GM10266 (cell line): Measurements from ENCODE around the gene GPATCH4.

ENCODE experiments used
- DNase-seq: peaks from one replicate; pipeline ENCODE4 v3.0.0; 2012; ENCODE audit errors: extremely low spot score
- TF ChIP-seq, protein P1 (sequence below): IDR thresholded peaks from 2 replicates; pipeline ENCODE4 v1.5.1; 2012; ENCODE audit warnings: mild to moderate bottlenecking, low read depth; ENCODE audit not compliant: control insufficient read depth, insufficient read depth; ENCODE audit errors: missing control alignments

GPATCH4 gene

DNA sequence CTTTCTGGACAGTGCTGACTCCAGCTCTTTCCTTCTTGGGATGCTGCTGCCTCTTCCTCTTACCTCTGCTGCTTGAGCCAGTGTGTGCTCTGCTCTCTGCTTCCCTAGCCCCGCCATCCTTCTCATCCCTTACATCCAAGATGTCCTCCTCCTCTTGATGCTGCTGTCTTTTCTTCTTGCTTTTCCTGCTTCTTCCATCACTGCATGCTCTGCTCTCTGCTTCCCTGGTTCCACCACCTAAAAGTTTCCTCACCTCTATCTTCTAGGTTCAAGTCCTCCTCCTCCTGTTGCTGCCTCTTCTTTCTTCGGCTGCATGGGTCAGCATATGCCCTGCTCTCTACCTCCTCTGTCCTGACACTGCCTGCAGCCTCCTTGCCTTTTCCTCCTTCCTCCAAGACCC, 6.3 kb downstream of the GPATCH4 start:
- TF ChIP-seq, protein P1, sequence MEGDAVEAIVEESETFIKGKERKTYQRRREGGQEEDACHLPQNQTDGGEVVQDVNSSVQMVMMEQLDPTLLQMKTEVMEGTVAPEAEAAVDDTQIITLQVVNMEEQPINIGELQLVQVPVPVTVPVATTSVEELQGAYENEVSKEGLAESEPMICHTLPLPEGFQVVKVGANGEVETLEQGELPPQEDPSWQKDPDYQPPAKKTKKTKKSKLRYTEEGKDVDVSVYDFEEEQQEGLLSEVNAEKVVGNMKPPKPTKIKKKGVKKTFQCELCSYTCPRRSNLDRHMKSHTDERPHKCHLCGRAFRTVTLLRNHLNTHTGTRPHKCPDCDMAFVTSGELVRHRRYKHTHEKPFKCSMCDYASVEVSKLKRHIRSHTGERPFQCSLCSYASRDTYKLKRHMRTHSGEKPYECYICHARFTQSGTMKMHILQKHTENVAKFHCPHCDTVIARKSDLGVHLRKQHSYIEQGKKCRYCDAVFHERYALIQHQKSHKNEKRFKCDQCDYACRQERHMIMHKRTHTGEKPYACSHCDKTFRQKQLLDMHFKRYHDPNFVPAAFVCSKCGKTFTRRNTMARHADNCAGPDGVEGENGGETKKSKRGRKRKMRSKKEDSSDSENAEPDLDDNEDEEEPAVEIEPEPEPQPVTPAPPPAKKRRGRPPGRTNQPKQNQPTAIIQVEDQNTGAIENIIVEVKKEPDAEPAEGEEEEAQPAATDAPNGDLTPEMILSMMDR: no peak
- DNase-seq: no peak

DNA sequence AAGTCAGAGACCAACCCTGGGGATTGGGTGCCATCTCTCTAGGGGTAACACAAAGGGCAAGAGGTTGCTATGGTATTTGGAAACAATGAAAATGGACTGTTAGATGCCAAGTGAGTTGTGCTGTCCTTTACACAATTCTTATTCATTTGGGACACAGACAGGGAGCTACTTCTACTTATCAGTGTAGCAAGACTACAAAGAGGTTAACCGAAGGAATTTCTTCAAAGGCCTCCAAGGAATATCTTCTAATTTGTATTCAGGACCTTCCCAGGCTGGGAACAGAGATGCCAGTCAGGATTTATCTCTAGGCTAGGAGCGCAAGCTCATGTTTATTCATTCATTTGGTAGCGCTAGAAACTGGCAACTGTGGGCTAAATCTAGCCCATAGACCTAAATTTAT, 7.1 kb downstream of the GPATCH4 start:
- TF ChIP-seq, protein P1: no peak
- no peak for DNase-seq

DNA sequence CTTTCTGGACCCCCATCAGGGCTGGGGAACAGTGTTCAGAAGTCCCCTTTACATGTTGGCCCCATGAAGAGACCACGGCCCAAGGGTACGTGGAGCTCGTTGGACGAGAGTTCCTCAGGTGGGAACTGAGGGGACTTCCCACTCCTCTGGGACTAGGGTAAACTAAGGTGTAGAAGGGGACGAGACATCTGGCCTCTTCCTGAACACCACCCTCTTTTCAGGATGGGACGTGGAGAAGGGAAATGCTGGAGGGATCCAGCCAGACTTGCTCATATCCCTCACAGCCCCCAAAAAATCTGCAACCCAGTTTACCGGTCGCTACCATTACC, 7.7 kb downstream of the GPATCH4 start:
- TF ChIP-seq, protein P1: no peak
- DNase-seq: no peak

GRCh38 chr1:156592910-156593660, 8.2 kb downstream of the GPATCH4 start:
- TF ChIP-seq, protein P1: no peak
- no peak for DNase-seq

DNA sequence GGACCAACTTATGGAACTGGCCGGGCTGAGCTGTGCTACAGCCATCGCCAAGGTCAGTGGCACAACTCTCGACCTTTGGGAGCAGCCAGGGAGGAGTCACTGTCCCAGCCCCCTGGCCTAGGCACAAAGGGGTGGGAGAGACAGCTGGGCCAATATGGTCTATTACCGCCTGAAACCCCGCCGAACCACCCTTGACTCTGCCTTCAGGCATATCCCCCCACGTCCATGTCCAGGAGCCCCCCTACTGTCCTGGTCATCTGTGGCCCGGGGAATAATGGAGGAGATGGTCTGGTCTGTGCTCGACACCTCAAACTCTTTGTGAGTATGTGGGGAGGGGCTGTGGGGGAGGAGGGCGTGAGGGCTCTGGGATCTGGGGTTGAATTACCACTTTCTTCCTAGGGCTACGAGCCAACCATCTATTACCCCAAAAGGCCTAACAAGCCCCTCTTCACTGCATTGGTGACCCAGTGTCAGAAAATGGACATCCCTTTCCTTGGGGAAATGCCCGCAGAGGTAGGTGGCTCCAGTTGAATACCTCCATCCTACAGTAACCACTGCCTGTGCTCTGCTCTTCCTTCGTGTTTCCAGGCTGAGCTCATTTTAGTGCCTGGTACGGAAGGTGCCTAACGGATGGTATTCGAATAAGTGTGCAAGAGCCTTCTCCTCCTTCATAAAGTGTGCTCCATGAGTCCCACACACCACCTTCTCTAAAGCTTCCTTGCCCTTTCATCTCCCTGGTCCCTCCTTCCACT, 8.9 kb downstream of the GPATCH4 start:
- TF ChIP-seq, protein P1: no peak
- no peak for DNase-seq

DNA sequence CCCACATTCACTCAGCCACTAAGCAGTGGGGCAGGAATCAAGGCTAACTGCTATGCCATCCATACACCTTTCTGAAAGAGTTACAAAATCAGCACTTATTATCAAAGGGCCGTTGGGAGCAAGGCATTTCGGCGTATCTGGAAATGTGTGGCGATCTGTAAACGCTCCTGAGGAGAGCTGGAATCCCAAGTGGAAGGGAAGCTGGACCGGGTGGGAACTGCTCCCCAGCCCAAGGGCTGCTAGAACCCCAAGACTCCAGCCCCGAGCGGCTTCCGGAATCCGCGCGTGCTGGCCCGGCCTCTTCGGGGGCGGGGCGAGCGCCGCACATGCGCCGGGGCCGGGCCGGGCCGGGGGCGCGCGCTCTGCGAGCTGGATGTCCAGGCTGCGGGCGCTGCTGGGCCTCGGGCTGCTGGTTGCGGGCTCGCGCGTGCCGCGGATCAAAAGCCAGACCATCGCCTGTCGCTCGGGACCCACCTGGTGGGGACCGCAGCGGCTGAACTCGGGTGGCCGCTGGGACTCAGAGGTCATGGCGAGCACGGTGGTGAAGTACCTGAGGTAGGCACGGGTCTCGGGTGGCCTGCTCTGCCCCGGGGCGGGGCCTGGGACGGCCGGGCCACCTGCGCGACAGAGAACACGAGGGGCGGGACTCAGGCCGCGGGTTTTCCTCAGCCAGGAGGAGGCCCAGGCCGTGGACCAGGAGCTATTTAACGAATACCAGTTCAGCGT, 9.7 kb downstream of the GPATCH4 start, which contains the start of gene NAXE:
Gene NAXE (plus strand): TSS at position 345 of the 726 bp plus-strand sequence. CDS start 29 bp downstream, at position 374.
- TF ChIP-seq, protein P1: no peak

More for the DNA sequence above, 9.7 kb downstream of the GPATCH4 start, which contains the start of gene NAXE:
- DNase-seq: peak; percentile 87
